Measurements from ENCODE around the gene TMEM95.

DNA sequence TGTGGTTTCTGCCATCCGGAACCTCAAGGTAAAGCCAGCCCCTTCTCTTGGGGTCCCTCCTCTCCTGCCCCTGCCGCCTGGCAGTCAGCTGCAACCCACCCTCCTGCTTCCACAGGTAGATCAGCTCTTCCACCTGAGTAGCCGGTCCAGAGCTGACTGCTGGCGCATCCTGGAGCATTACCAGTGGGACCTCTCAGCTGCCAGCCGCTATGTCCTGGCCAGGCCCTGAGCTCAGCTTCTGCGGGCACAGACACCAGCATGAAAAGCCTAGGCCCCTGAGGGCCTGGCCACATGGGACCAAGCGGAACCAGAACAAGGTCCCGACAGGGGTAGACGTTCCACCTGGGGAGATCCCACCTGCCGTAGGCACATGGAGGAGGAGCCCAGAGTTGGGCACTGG, 33.9 kb downstream of the TMEM95 start:
- TF ChIP-seq CTCF (IDR thresholded peaks at IDR 0.05) (no peak), POLR2A (IDR thresholded peaks at IDR 0.05) (no peak)
